GM23338 (cell line): ENCODE measurements around the gene SIK2. TPM values are rescaled to one million over a fixed set of nuclear protein-coding genes. Genes with fewer than 3 reads are reported as not detected.

ENCODE experiments used
- ATAC-seq: fragments of 200-7000 bp; cut with Tn5 transposase; 3 replicates; pipeline ENCODE4 v1.9.1; 2020
- DNase-seq: peaks from one replicate; pipeline ENCODE4 v3.0.0-alpha.2; 2015; ENCODE audit warnings: low spot score
- H2AFZ ChIP-seq: fragments of 200-600 bp; sonication (generic); 2 replicates; pipeline ENCODE4 v1.8.0; 2016; ENCODE audit warnings: antibody characterized with exemption, mild to moderate bottlenecking, moderate library complexity
- H3F3A ChIP-seq: fragments of 200-600 bp; sonication (generic); replicated peaks from 2 replicates; pipeline ENCODE4 v1.8.0; 2017; ENCODE audit warnings: antibody characterized with exemption, mixed run types, low read depth
- H3K27ac ChIP-seq: fragments of 200-600 bp; sonication (generic); 2 replicates; pipeline ENCODE4 v1.6.1; 2016; ENCODE audit warnings: low read depth
- H3K27me3 ChIP-seq: fragments of 200-600 bp; sonication (generic); 2 replicates; pipeline ENCODE4 v1.8.0; 2016; ENCODE audit warnings: mild to moderate bottlenecking, mixed run types, moderate library complexity; ENCODE audit not compliant: insufficient read depth
- H3K36me3 ChIP-seq: fragments of 200-600 bp; sonication (generic); 2 replicates; pipeline ENCODE4 v1.8.0; 2016; ENCODE audit warnings: mild to moderate bottlenecking; ENCODE audit not compliant: insufficient read depth
- H3K4me1 ChIP-seq: fragments of 200-600 bp; sonication (generic); 2 replicates; pipeline ENCODE4 v1.8.0; 2016; ENCODE audit warnings: mild to moderate bottlenecking, moderate library complexity; ENCODE audit not compliant: insufficient read depth
- H3K4me2 ChIP-seq: fragments of 200-600 bp; sonication (generic); 2 replicates; pipeline ENCODE4 v1.7.1; 2017; ENCODE audit warnings: mixed run types
- H3K4me3 ChIP-seq: fragments of 200-600 bp; sonication (generic); 2 replicates; pipeline ENCODE4 v1.6.1; 2016; ENCODE audit warnings: mixed run types
- H3K79me2 ChIP-seq: fragments of 200-600 bp; sonication (generic); replicated peaks from 2 replicates; pipeline ENCODE4 v1.8.0; 2017; ENCODE audit warnings: mild to moderate bottlenecking; ENCODE audit not compliant: insufficient read depth
- H3K9me2 ChIP-seq: fragments of 200-600 bp; sonication (generic); 2 replicates; pipeline ENCODE4 v1.8.0; 2017; ENCODE audit not compliant: insufficient read depth
- H4K20me1 ChIP-seq: fragments of 200-600 bp; sonication (generic); replicated peaks from 2 replicates; pipeline ENCODE4 v1.8.0; 2017; ENCODE audit warnings: mild to moderate bottlenecking; ENCODE audit not compliant: insufficient read depth
- H3K27ac Mint-ChIP-seq: 2 replicates; pipeline ENCODE4 v1.8.0; 2020; ENCODE audit warnings: inconsistent platforms, mild to moderate bottlenecking, moderate library complexity, mixed read lengths
- H3K27me3 Mint-ChIP-seq: 3 replicates; pipeline ENCODE4 v1.8.0; 2022; ENCODE audit warnings: low read depth, mild to moderate bottlenecking, moderate library complexity, mixed read lengths, inconsistent platforms; ENCODE audit not compliant: insufficient read depth, poor library complexity
- H3K36me3 Mint-ChIP-seq: 3 replicates; pipeline ENCODE4 v1.8.0; 2021; ENCODE audit warnings: low read depth, mild to moderate bottlenecking, inconsistent platforms, moderate library complexity, mixed read lengths
- H3K4me1 Mint-ChIP-seq: 3 replicates; pipeline ENCODE4 v1.8.0; 2020; ENCODE audit warnings: mild to moderate bottlenecking, inconsistent platforms, mixed read lengths
- H3K4me3 Mint-ChIP-seq: 3 replicates; pipeline ENCODE4 v1.8.0; 2021; ENCODE audit warnings: moderate library complexity, mild to moderate bottlenecking, inconsistent platforms, mixed read lengths
- H3K9me3 Mint-ChIP-seq: 3 replicates; pipeline ENCODE4 v1.8.0; 2020; ENCODE audit warnings: moderate library complexity, mild to moderate bottlenecking, inconsistent platforms, mixed read lengths
- CREB1 ChIP-seq: fragments of 250-450 bp; sonication (Bioruptor Pico); IDR thresholded peaks from 2 replicates; pipeline ENCODE4 v1.5.0; 2020; ENCODE audit warnings: low read depth, mild to moderate bottlenecking, moderate library complexity
- EZH2 ChIP-seq: fragments of 200-600 bp; sonication (generic); IDR thresholded peaks from one replicate; pipeline ENCODE4 v1.8.0; 2017; ENCODE audit warnings: antibody characterized with exemption, mild to moderate bottlenecking, low read depth; ENCODE audit not compliant: unreplicated experiment
- EZH2phosphoT487 ChIP-seq: fragments of 200-600 bp; sonication (generic); IDR thresholded peaks from one replicate; pipeline ENCODE4 v1.8.1; 2018; ENCODE audit warnings: antibody characterized with exemption; ENCODE audit not compliant: unreplicated experiment
- JUNB ChIP-seq: IDR thresholded peaks from one replicate; pipeline ENCODE4 v1.6.1; 2016; ENCODE audit warnings: antibody characterized with exemption; ENCODE audit not compliant: unreplicated experiment
- NANOG ChIP-seq: IDR thresholded peaks from 2 replicates; pipeline ENCODE4 v1.6.1; 2016; ENCODE audit warnings: antibody characterized with exemption, borderline replicate concordance
- POLR2AphosphoS5 ChIP-seq: IDR thresholded peaks from 2 replicates; pipeline ENCODE4 v1.6.1; 2016; ENCODE audit warnings: antibody characterized with exemption, low read depth
- STAT1 ChIP-seq: IDR thresholded peaks from one replicate; pipeline ENCODE4 v1.6.1; 2016; ENCODE audit warnings: antibody characterized with exemption; ENCODE audit not compliant: unreplicated experiment
- ZNF114 ChIP-seq: fragments of 250-450 bp; sonication (Bioruptor Pico); IDR thresholded peaks from 2 replicates; pipeline ENCODE4 v1.5.0; 2020; ENCODE audit warnings: mild to moderate bottlenecking, moderate library complexity
- ZNF331 ChIP-seq: fragments of 250-450 bp; sonication (Bioruptor Pico); IDR thresholded peaks from 2 replicates; pipeline ENCODE4 v1.5.0; 2020; ENCODE audit warnings: low read depth, mild to moderate bottlenecking, moderate library complexity
- polyA plus RNA-seq: library from polyadenylated mRNA; unstranded; fragments of >200 nt; fragmentation: Nextera tagmentation; extraction: Ambion mirVana; gene quantifications from 2 replicates; pipeline ENCODE4 v1.2.1, GENCODE V29; 2016
- total RNA-seq: library from RNA; depleted of rRNA; stranded (reverse); fragments of >200 nt; shearing (Covaris generic); gene quantifications from 2 replicates; pipeline ENCODE4 v1.2.3, GENCODE V29; 2014
- TF ChIP-seq, protein P1 (sequence below): IDR thresholded peaks from 2 replicates; pipeline ENCODE4 v1.6.1; 2016; ENCODE audit warnings: antibody characterized with exemption
- TF ChIP-seq, protein P2 (sequence below): IDR thresholded peaks from one replicate; pipeline ENCODE4 v1.6.1; 2018; ENCODE audit warnings: antibody characterized with exemption; ENCODE audit not compliant: unreplicated experiment

Gene SIK2
- total and polyA plus RNA-seq, 2 experiments from 2014 or later = 2.3 to 6.7 TPM

DNA sequence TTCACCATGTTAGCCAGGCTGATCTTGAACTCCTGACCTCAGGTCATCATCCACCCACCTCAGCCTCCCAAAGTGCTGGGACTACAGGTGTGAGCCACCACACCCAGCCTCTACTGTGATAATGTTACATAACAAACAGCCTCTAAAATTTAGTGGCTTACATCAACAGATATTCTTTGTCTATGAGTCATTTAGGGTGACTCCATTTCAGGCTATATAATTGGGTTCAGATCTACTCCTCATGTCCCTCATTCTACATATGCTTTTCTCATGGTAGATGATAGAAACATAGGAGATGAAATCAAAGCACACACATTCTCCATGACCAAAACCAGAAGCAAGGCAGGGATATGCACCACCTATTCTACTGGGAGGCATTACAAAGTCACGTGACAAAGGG is 72.7 kb downstream of the SIK2 start:
- Histone ChIP-seq H2AFZ (no peak overlapping the region), H3K36me3 (no peaks in the 10 kb centered on the region), H3K79me2 (no peaks in the 10 kb centered on the region), H3K27ac (no peak overlapping the region), H3K9me2 (0 out of 2 replicates have a peak, but pooled peaks cover 13% of the 10 kb centered on the region), H3K4me3 (no peak overlapping the region), H3K27me3 (no peaks in the 10 kb centered on the region), H3K4me1 (no peaks in the 10 kb centered on the region), H3K4me2 (no peak overlapping the region), H3F3A (no peaks in the 10 kb centered on the region), H4K20me1 (no peaks in the 10 kb centered on the region)
- Mint-ChIP-seq H3K4me1 (no peaks in the 10 kb centered on the region), H3K36me3 (peaks cover 9% of the 10 kb centered on the region), H3K4me3 (no peak overlapping the region), H3K27ac (no peak overlapping the region), H3K9me3 (no peaks in the 10 kb centered on the region), H3K27me3 (no peaks in the 10 kb centered on the region)
- ATAC-seq (no peak), DNase-seq (no peak)
- TF ChIP-seq EZH2phosphoT487 (no peak), ZNF114 (no peak), ZNF331 (CRISPR knock-in tag) (no peak)
- TF ChIP-seq, protein P1, sequence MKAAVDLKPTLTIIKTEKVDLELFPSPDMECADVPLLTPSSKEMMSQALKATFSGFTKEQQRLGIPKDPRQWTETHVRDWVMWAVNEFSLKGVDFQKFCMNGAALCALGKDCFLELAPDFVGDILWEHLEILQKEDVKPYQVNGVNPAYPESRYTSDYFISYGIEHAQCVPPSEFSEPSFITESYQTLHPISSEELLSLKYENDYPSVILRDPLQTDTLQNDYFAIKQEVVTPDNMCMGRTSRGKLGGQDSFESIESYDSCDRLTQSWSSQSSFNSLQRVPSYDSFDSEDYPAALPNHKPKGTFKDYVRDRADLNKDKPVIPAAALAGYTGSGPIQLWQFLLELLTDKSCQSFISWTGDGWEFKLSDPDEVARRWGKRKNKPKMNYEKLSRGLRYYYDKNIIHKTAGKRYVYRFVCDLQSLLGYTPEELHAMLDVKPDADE = no peak

DNA sequence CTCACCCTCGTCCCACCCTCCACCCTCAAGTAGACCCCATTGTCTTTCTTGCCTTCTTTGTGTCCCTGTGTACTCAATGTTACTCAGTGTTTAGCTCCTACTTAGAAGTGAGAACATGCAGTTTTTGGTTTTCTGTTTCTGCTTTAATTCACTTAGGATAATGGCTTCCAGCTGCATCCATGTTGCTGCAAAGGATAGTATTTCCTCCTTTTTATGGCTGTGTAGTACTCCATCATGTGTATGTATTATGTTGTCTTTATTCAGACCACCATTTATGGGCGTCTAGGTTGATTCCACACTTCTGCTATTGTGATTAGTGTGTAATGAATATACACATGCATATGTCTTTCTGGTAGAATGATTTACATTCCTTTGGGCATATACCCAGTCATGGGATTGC is 73.6 kb downstream of the SIK2 start:
- H3K4me1 Mint-ChIP-seq = no peaks in the 10 kb centered on the region
- no peaks in the 10 kb centered on the region for H3K27me3 Mint-ChIP-seq
- ATAC-seq = no peak
- TF ChIP-seq CREB1 (CRISPR knock-in tag) = no peak
- TF ChIP-seq ZNF114 = no peak
- TF ChIP-seq NANOG = no peak
- TF ChIP-seq, protein P1 = no peak
- TF ChIP-seq STAT1 = no peak
- no peak for TF ChIP-seq ZNF331 (CRISPR knock-in tag)
- TF ChIP-seq, protein P2, sequence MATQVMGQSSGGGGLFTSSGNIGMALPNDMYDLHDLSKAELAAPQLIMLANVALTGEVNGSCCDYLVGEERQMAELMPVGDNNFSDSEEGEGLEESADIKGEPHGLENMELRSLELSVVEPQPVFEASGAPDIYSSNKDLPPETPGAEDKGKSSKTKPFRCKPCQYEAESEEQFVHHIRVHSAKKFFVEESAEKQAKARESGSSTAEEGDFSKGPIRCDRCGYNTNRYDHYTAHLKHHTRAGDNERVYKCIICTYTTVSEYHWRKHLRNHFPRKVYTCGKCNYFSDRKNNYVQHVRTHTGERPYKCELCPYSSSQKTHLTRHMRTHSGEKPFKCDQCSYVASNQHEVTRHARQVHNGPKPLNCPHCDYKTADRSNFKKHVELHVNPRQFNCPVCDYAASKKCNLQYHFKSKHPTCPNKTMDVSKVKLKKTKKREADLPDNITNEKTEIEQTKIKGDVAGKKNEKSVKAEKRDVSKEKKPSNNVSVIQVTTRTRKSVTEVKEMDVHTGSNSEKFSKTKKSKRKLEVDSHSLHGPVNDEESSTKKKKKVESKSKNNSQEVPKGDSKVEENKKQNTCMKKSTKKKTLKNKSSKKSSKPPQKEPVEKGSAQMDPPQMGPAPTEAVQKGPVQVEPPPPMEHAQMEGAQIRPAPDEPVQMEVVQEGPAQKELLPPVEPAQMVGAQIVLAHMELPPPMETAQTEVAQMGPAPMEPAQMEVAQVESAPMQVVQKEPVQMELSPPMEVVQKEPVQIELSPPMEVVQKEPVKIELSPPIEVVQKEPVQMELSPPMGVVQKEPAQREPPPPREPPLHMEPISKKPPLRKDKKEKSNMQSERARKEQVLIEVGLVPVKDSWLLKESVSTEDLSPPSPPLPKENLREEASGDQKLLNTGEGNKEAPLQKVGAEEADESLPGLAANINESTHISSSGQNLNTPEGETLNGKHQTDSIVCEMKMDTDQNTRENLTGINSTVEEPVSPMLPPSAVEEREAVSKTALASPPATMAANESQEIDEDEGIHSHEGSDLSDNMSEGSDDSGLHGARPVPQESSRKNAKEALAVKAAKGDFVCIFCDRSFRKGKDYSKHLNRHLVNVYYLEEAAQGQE = no peak
- no peak for TF ChIP-seq JUNB
- no peak for TF ChIP-seq POLR2AphosphoS5
- TF ChIP-seq EZH2 = no peak

More for the DNA sequence above, 73.6 kb downstream of the SIK2 start:
- Histone ChIP-seq H4K20me1 (no peaks in the 10 kb centered on the region), H3K27me3 (no peaks in the 10 kb centered on the region), H3K4me3 (no peak overlapping the region), H3K4me2 (no peak overlapping the region), H3F3A (no peaks in the 10 kb centered on the region), H3K9me2 (0 out of 2 replicates have a peak, but pooled peaks cover 13% of the 10 kb centered on the region), H3K4me1 (no peaks in the 10 kb centered on the region), H3K36me3 (no peaks in the 10 kb centered on the region), H3K79me2 (no peaks in the 10 kb centered on the region), H3K27ac (no peak overlapping the region), H2AFZ (no peak overlapping the region)
- Mint-ChIP-seq H3K27ac (no peak overlapping the region), H3K9me3 (no peaks in the 10 kb centered on the region), H3K4me3 (no peak overlapping the region), H3K36me3 (peaks cover 9% of the 10 kb centered on the region)
- no peak for DNase-seq
